COLO668 (cell line): ENCODE measurements around the gene PTK7.
"Not testable (repeated sequence)": the region's sequence is repeated elsewhere in the genome, so short reads cannot be mapped to it uniquely, and the experiment has no call there.

Experiments
- DNase-seq: peaks from one replicate; lab custom pipeline; 2025; ENCODE audit not compliant: unreplicated experiment; lab: John Stamatoyannopoulos, UW

Gene PTK7

GRCh38 chr6:43075670-43076463 lies at the start of gene PTK7:
Gene PTK7 (plus strand): TSS chr6:43076314. CDS start chr6:43076489, 175 bp downstream.
- peak; percentile 64 for DNase-seq

- DNase-seq, result no peak
These were observed 49.7 kb upstream of the PTK7 start for GRCh38 chr6:43026365-43026764.

- DNase-seq, result no peak
These were observed 47.0 kb upstream of the PTK7 start for GRCh38 chr6:43029120-43029519.

DNA sequence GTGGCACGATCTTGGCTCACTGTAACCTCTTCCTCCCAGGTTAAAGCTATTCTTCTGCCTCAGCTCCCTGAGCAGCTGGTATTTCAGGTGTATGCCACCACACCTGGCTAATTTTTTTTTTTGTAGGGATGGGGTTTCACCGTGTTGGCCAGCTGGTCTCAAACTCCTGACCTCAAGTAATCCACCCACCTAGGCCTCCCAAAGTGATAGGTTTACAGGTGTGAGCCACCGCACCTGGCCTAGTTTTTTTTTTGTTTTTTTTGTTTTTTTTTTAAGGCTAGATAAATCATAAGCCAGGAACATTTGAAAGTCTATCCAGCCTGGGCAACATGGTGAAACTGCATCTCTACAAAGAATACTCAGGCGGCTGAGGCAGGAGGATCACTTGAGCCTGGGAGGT lies 43.8 kb upstream of the PTK7 start:
- no peak for DNase-seq

DNA sequence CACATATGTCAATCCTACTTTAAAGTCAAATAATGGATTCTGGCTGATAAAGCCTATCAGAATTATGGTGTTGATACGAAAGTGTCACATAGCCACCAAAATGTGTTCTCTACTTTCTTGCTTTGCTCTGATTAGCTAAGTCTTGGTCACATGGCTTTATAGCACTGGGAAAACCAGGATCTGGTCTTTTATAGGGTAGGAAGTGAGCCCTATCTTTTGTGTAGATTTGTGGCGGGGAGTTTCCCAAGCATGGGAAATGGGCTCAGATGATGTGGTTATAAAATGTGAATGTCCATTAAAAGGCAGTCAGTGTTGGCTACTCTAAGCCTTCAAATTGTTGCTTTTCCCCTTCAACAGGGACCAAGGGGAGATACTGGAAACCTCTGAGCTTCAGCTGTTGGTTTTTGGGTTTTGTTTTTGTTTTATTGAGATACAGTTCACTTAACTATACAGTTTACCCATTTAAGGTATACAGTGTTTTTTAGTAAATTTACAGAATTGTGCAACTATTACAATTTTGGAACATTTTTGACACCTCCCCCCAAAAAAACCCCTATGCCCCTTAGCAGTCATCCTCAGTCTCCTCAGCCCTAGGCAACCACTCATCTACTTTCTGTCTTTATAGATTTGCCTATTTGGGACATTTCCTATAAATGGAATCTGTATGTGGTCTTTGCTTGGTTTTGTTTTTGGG lies 42.5 kb upstream of the PTK7 start:
- DNase-seq, result no peak

GRCh38 chr6:43034190-43034525 lies 42.0 kb upstream of the PTK7 start:
- DNase-seq, result no peak

- no peak for DNase-seq
These were observed 40.5 kb upstream of the PTK7 start for GRCh38 chr6:43035495-43036194.

- DNase-seq, result no peak
These were observed 39.4 kb upstream of the PTK7 start for GRCh38 chr6:43036712-43037111.

DNA sequence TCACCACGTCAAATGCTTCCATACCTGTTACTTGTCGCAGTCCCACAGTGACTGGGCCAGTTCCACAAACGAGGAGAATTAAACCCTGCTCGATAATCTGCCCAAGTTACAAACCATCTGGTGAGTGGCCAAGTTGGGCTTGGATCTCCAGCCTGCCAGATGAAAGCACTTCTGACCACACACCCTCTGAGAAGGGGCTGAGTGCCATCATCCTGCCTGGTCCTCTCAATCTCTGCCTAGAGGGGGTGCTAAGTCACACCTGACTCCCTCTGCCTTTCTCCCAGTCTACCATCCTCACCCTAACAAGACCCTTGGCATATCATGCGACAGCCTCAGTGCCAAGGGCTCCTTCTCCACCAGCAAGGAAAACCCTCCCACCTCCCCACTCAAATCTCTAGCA lies 38.9 kb upstream of the PTK7 start:
- no peak for DNase-seq

DNA sequence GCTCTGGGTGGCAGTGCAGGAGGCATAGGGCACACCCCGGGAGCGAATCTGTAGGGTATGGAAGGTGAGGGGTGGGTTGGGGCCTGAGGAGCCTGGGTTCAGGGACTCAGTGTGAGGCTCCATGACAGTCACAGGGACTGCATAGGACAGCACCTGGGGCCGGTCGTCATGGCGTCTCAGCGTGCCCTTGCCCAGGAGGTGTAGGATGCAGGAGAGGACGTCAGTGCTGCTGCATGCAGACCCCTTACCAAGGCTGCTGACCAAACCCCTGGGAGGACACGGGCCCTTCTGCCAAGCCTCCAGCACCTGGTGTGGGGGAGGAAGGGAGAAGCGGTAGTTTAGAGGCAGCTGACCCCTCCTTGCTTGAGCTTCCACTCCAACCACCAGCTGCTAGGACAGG lies 38.4 kb upstream of the PTK7 start:
- no peak for DNase-seq

- DNase-seq, result no peak
These were observed 37.4 kb upstream of the PTK7 start for GRCh38 chr6:43038727-43039126.

DNA sequence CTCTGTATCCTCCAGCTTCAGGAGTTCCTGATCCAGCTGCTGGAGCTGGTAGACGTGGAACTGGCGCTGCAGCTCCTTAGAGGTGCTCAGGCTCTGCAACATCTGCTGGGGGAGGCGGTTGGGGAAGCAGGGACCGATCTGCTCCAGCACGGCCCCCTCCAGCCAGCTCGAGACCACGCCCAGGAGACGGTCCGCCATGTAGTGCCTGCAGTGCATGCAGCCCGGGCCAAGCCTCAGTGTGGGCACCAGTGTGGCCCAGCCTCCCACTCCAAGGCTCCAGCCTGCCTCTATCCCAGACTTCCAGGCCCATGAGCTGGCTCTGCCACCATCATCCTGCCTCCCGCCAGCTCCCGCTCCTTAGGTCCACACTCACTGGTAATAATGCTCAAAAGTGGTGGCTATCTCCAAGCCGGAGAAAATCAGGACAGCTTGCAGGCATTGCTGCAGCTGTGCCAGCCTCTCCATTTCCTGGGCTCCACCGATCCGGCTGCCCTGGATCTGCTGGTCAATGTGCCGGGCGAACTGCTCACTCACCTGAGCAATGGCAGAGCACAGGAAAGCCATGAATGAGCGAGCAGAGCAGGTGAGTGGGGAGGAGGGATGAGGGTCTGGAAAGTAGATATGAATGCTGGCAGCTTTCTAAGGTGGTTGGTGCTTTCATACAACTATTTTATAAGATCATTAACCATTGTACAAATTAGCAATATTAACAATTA lies 35.4 kb upstream of the PTK7 start:
- no peak for DNase-seq

DNA sequence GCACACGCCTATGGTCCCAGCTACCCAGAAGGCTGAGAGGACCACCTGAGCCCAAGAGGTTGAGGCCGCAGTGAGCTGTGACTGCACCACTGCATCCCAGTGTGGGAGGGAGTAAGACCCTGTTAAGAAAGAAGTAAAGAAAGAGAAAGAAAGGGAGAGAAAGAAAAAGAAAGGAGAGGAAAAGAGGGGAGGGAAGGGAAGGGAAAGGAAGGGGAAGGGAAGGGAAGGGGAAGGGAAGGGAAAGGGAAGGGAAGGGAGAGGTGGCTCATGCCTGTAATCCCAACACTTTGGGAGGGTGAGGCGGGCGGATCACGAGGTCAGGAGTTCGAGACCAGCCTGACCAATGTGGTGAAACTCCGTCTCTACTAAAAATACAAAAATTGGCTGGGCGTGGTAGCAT lies 34.6 kb upstream of the PTK7 start:
- not testable (repeated sequence) for DNase-seq

- no peak for DNase-seq
These were observed 32.8 kb upstream of the PTK7 start for GRCh38 chr6:43043310-43043709.

DNA sequence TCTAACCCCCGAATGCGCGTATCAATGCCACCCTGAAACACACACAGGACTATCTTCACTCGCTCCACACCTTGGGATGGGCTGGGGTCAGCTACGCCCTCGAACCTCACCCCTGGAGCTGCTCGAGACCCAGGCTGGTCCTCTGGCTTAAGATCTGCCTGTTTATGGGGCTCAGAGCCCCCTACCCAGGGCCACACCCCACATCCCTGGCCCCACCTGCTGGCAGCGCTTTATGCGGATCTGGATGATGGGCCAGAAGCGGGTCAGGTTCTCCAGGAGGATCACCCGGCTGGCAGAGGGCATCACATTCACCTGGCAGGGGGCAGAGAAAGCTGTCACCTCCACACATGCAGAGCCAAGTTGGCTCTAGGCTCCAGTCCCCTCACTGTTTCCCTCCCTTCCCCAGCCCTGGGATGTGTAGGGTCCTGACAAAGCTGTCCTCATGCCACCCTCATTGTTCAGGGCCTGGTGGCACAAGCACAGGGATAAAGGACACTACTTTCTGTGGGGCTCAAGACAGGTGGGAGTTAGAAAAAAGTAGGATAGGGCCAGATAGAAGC lies 30.7 kb upstream of the PTK7 start:
- no peak for DNase-seq

GRCh38 chr6:43047998-43048397 lies 28.1 kb upstream of the PTK7 start:
- no peak for DNase-seq

- no peak for DNase-seq
These were observed 25.1 kb upstream of the PTK7 start for GRCh38 chr6:43050981-43051380.

DNA sequence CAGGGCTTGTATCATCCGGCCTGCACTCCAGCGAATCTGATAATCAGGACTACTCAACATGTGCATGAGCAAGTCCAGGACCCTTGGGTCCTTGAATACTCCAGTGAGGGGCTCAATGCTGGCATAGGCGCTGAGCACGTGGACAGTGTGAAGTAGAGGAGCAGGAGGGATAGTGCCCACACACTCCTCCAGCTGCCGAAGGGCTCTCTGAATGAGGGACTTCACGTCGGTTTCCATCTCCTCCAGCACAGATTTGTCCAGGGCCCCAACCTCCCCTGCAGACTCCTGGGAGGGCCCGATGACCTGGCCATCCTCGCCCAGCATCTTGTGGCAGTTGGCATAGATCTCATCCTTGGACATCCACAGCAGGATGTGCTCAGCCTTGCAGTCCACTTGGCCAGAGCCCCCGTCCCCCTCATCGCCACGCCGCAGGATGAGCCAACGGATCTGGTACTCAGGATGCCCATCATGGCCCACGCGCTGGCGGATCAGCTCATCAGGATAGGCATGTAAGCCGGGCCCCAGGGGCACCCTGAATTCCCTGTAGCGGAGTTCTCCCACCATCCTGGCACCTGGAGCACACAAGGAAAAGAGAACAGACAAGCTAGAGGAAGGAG lies 23.8 kb upstream of the PTK7 start:
- DNase-seq, result no peak

DNA sequence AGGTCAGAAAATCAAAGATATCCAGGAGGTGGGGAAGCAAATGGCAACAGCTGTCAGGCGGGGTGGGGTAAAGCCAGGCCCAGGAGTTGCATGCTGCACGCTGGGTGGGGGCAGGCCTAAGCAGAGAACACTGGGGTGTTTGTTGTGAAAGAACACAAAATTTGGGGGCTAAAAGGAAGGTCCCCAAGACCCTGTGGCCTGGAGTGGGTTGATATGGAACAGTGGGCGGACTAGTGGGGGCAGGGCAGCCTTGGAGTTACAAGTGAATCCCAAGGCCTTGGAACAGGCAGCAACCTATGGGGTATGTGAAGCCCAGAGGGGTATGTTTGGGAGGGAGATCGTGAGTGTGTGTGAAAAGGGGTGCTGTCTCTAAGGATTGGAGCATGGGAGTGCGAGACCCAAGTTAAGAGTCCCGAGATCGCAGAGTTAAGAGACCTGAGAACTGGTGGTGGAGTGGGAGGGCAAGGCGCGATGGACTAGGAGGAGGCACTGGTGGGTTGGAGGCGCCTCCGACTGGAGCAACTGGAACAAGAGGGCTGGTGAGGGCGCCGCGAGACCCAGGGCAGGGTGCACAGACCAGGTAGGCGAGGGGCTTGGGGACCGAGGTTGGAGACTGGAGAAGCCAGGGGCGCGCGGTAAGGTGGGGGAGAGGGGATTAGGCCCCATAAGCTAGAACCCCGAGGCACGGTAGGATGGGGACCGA lies 23.1 kb upstream of the PTK7 start:
- DNase-seq, result no peak

GRCh38 chr6:43053545-43054205 lies 22.4 kb upstream of the PTK7 start, which contains the start of gene CUL7:
Gene CUL7 (minus strand): TSS chr6:43053851. CDS start chr6:43052788, 1,063 bp downstream.
- DNase-seq, result peak; percentile 90
